WI38 (cell line): ENCODE measurements around the gene SSH3.

Source experiments
- H3K4me3 ChIP-seq: 2 replicates; pipeline ENCODE4 v1.5.1; 2011; ENCODE audit warnings: low read depth, mild to moderate bottlenecking, control low read depth, low read length
- TF ChIP-seq, protein P1 (sequence below): IDR thresholded peaks from 2 replicates; pipeline ENCODE4 v1.5.1; 2012; ENCODE audit warnings: low read depth, mild to moderate bottlenecking, control low read depth, low read length

The SSH3 gene

DNA sequence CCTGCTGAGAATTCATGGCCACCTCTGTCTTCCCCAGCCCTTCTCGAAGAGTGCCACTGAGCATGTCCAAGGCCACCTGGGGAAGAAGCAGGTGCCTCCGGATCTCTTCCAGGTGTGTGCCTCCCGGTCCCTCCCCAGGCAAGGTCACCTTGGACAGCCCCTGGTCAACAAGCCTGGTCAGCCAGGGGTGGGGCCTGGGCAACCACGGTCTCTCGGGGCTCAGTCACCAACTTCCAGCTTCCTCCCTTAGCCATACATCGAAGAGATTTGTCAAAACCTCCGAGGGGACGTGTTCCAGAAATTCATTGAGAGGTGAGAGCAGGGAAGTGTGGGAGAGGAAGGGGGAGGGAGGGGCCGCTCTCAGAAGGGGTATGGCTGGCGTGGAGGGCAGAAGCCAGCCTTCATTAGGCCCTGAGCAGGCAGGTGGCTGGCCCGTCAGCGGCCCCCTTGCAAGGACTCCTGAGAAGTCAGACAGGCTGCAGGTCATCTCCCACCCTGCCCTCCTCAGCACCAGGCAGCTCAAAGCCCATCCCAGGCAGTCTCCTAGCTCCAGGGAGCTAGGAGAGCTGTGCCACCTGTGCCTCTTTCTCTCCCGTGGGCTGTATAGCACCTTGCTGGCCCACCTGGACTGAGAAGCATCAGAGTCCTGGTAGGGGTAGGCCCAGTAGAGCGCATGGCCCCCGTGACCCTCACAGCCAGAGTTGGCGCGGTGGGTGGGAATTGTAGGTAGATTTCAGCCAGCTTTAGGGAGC lies 23.6 kb upstream of the SSH3 start:
- H3K4me3 ChIP-seq, result no peak overlapping the region
- TF ChIP-seq, protein P1, sequence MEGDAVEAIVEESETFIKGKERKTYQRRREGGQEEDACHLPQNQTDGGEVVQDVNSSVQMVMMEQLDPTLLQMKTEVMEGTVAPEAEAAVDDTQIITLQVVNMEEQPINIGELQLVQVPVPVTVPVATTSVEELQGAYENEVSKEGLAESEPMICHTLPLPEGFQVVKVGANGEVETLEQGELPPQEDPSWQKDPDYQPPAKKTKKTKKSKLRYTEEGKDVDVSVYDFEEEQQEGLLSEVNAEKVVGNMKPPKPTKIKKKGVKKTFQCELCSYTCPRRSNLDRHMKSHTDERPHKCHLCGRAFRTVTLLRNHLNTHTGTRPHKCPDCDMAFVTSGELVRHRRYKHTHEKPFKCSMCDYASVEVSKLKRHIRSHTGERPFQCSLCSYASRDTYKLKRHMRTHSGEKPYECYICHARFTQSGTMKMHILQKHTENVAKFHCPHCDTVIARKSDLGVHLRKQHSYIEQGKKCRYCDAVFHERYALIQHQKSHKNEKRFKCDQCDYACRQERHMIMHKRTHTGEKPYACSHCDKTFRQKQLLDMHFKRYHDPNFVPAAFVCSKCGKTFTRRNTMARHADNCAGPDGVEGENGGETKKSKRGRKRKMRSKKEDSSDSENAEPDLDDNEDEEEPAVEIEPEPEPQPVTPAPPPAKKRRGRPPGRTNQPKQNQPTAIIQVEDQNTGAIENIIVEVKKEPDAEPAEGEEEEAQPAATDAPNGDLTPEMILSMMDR, result no peak

DNA sequence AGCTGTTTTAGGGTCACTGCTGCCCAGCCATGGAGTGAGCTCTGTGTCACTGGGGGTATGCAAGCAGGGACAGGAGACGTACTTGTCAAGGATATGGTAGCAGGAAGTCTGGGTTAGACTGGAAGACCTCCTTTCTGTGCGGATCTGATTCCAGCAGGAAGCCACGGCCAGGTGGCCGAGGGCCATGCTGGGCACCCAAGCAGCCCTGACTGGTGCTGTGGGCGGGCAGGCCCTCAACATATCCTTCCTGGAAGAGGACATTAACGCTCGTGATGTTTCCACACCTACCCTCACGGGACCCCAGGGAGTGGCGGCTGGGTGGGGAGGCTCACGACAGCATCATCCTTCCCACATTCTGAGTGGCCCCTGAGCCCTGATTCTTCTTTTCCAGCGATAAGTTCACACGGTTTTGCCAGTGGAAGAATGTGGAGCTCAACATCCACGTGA lies 23.0 kb upstream of the SSH3 start:
- TF ChIP-seq, protein P1, result no peak

DNA sequence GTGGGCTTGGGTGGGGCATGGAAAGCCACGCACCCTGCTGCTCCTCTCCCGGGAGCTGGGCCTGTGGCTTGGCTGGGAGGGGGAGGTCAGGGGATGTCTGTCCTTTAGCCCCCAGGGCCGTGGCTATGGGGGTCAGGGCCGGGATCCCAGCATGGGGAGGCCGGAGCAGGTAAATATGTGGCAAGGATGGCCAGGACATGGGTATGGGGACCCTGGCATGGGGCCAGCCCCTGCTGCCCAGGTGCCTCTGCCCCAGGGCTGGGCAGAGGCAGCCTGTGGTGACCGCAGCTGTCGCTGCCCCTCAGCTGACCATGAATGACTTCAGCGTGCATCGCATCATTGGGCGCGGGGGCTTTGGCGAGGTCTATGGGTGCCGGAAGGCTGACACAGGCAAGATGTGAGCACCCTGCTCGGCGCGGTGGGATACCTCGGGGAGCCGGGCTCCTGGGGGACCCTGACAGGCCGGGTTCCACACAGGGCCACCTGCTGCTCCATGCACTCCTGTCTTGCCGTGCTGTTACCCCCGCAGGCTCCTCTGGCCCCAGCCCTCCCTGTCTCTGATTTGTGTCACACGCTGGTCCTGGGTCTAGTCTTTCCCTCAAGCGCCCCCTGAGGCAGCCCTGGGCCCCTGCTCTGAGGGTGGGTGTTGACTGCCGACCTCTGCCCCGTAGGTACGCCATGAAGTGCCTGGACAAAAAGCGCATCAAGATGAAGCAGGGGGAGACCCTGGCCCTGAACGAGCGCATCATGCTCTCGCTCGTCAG lies 22.4 kb upstream of the SSH3 start:
- H3K4me3 ChIP-seq, result no peak overlapping the region
- TF ChIP-seq, protein P1, result no peak

More for the DNA sequence above, 23.0 kb upstream of the SSH3 start:
- H3K4me3 ChIP-seq, result no peak overlapping the region

DNA sequence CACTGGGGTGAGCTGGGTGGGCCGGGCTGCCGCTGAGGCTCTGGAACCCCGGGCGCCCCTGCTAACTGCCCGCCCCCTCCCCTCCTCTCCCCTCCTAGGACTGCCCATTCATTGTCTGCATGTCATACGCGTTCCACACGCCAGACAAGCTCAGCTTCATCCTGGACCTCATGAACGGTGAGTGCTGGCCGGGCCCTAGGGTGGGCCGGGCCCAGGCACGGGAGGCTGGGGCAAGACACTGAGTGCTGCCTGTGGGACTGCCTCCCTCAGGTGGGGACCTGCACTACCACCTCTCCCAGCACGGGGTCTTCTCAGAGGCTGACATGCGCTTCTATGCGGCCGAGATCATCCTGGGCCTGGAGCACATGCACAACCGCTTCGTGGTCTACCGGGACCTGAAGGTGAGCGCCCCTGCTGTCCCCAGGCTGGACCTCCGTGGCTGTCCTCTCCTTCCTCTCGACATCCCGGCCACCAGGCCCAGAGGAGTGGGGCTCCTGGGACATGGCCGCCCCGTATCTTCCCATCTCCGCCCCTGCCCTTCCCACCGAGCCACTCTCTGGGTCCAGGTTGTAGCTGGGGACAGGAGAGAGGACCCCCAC lies 21.7 kb upstream of the SSH3 start:
- TF ChIP-seq, protein P1, result no peak
- H3K4me3 ChIP-seq, result no peak overlapping the region

DNA sequence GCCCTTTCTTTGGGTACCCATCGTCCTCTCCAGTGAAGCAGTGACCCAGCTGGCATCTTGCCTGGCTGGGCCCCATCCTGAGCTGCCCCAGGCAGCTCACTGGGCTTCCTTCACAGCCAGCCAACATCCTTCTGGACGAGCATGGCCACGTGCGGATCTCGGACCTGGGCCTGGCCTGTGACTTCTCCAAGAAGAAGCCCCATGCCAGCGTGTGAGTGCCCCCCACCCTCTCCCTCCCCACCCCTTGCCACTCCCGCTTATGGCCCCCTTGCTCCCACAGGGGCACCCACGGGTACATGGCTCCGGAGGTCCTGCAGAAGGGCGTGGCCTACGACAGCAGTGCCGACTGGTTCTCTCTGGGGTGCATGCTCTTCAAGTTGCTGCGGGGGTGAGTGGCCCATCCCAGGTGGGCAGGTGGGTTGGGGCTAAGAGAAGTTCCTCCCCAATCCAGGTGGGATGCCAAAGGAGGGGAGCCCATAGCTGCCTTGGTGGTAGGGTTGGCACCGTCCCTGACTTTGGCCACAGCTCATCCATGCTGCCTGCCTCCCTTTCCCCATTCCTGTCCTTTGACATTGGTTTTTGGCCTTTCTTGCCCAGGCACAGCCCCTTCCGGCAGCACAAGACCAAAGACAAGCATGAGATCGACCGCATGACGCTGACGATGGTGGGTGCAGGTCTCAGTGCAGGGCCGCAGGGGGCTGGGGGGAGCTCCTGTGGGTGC lies 21.0 kb upstream of the SSH3 start:
- TF ChIP-seq, protein P1, result no peak

DNA sequence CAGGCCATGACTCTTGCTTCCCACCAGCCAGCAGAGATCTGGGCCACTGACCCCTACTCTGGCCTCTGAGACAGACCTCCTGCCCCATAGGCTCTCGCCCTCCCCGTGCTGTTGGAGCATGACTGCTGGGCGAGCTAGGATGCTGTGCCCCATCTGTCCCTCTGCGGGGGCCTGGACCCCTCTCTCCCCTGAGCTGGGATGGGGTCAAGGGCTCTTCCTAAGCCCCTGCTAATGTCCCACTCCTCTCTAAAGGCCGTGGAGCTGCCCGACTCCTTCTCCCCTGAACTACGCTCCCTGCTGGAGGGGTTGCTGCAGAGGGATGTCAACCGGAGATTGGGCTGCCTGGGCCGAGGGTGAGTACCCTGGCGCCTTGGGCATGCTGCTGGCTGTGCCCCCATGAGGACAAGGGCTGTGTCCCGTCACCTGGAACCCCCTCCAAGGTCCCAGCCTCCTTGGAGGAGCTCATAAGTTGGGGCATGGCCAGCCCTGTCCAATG lies 20.4 kb upstream of the SSH3 start:
- TF ChIP-seq, protein P1, result no peak
- no peak overlapping the region for H3K4me3 ChIP-seq

More for the DNA sequence above, 21.0 kb upstream of the SSH3 start:
- H3K4me3 ChIP-seq, result no peak overlapping the region
